GM23248 (cell line): ENCODE measurements around the gene RMP24.

Experiments used
- DNase-seq: peaks from one replicate; pipeline ENCODE4 v3.0.0-alpha.2; 2015
- H2AFZ ChIP-seq: fragments of 200-600 bp; sonication (generic); 2 replicates; pipeline ENCODE4 v1.6.1; 2016; ENCODE audit warnings: antibody characterized with exemption
- H3F3A ChIP-seq: fragments of 200-600 bp; sonication (generic); 2 replicates; pipeline ENCODE4 v1.6.1; 2016; ENCODE audit warnings: mild to moderate bottlenecking, antibody characterized with exemption, mixed run types; ENCODE audit not compliant: insufficient read depth
- H3K27ac ChIP-seq: fragments of 200-600 bp; sonication (generic); 2 replicates; pipeline ENCODE4 v1.5.1; 2016; ENCODE audit warnings: mild to moderate bottlenecking
- H3K27me3 ChIP-seq: fragments of 200-600 bp; sonication (generic); replicated peaks from 2 replicates; pipeline ENCODE4 v1.6.1; 2016; ENCODE audit warnings: mild to moderate bottlenecking; ENCODE audit not compliant: insufficient read depth
- H3K36me3 ChIP-seq: fragments of 200-600 bp; sonication (generic); 2 replicates; pipeline ENCODE4 v1.6.1; 2016; ENCODE audit warnings: low read depth, mild to moderate bottlenecking
- H3K4me1 ChIP-seq: fragments of 200-600 bp; sonication (generic); 2 replicates; pipeline ENCODE4 v1.6.1; 2016; ENCODE audit warnings: mild to moderate bottlenecking; ENCODE audit not compliant: insufficient read depth
- H3K4me2 ChIP-seq: fragments of 200-600 bp; sonication (generic); one replicate; pipeline ENCODE4 v1.6.1; 2016; ENCODE audit warnings: mild to moderate bottlenecking; ENCODE audit not compliant: unreplicated experiment
- H3K4me3 ChIP-seq: fragments of 200-600 bp; sonication (generic); 2 replicates; pipeline ENCODE4 v1.5.1; 2016; ENCODE audit warnings: mild to moderate bottlenecking
- H3K79me2 ChIP-seq: fragments of 200-600 bp; sonication (generic); 2 replicates; pipeline ENCODE4 v1.6.1; 2016; ENCODE audit warnings: mild to moderate bottlenecking; ENCODE audit not compliant: insufficient read depth
- H3K9ac ChIP-seq: fragments of 200-600 bp; sonication (generic); 2 replicates; pipeline ENCODE4 v1.6.1; 2016; ENCODE audit warnings: mild to moderate bottlenecking
- H3K9me2 ChIP-seq: fragments of 200-600 bp; sonication (generic); 2 replicates; pipeline ENCODE4 v1.6.1; 2016; ENCODE audit warnings: mixed run types, mild to moderate bottlenecking, moderate library complexity; ENCODE audit not compliant: insufficient read depth
- H3K9me3 ChIP-seq: fragments of 200-600 bp; sonication (generic); one replicate; pipeline ENCODE4 v1.6.1; 2017; ENCODE audit warnings: low read depth
- H4K20me1 ChIP-seq: fragments of 200-600 bp; sonication (generic); 2 replicates; pipeline ENCODE4 v1.6.0; 2016; ENCODE audit not compliant: insufficient read depth
- EZH2 ChIP-seq: fragments of 200-600 bp; sonication (generic); IDR thresholded peaks from 2 replicates; pipeline ENCODE4 v1.6.1; 2018; ENCODE audit warnings: antibody characterized with exemption, mild to moderate bottlenecking; ENCODE audit not compliant: insufficient read depth, poor library complexity, severe bottlenecking
- EZH2phosphoT487 ChIP-seq: fragments of 200-600 bp; sonication (generic); IDR thresholded peaks from 2 replicates; pipeline ENCODE4 v1.6.1; 2018; ENCODE audit warnings: antibody characterized with exemption, moderate library complexity, mild to moderate bottlenecking, low read depth; ENCODE audit not compliant: insufficient read depth
- WGBS, 2 experiments: methylation state at CpG; one replicate each; pipeline ENCODE4 v1.1.6; 2015 to 2017; ENCODE audit warnings: low lambda C conversion rate in 2 of 2, low coverage in 1 of 2; ENCODE audit errors: missing lambda C conversion rate in 2 of 2; 5-methylcytosine and 5-hydroxymethylcytosine counted together
- in situ Hi-C: fragments of 300-500 bp; cut with MboI; formaldehyde crosslinking; loops from 2 replicates; pipeline ENCODE4 v1.15.0; 2020

The RMP24 gene

GRCh38 chr18:35938562-35938961 lies 33.9 kb upstream of the RMP24 start:
- H3K4me2 ChIP-seq = no peak overlapping the region
- TF ChIP-seq EZH2 (no peak), EZH2phosphoT487 (no peak)
- no peaks in the 10 kb centered on the region for H3F3A ChIP-seq
- no peak overlapping the region for H3K27ac ChIP-seq
- no peaks in the 10 kb centered on the region for H3K36me3 ChIP-seq
- H3K27me3 ChIP-seq = no peaks in the 10 kb centered on the region; the same call in 1 of the 2 replicates
- H3K9me3 ChIP-seq = no peaks in the 10 kb centered on the region
- H3K9me2 ChIP-seq = no peaks in the 10 kb centered on the region
- H4K20me1 ChIP-seq = no peaks in the 10 kb centered on the region
- H2AFZ ChIP-seq = no peak overlapping the region
- in situ Hi-C loops = no loop called here
- H3K79me2 ChIP-seq = no peaks in the 10 kb centered on the region
- no peak overlapping the region for H3K9ac ChIP-seq
- H3K4me1 ChIP-seq = no peaks in the 10 kb centered on the region
- peak; percentile 13 for DNase-seq
- H3K4me3 ChIP-seq = no peak overlapping the region
- 50 to 67% methylated on average over 1 of the region's 1 CpG for WGBS, 2 experiments

DNA sequence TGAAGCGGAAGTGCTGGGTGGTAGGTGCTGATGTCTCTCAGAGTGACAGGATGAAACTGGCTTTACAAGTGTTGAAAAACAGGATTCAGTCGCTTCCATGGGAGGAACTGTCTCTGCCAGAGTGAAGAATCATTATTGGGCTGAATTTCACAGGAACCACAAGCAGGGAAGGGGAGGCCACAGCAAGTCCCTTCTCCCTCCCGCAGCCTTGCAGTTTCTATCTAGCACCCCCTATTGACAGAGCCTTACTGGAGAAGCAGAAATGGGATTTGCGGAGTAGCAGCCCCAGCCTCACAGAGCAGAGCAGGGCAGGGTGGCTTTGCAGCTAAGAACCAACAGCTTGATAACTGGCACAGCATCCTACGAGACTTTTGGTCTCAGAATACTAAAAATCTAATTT lies 33.3 kb upstream of the RMP24 start:
- no peak for TF ChIP-seq EZH2
- no peak for TF ChIP-seq EZH2phosphoT487

GRCh38 chr18:35941299-35941698 lies 31.2 kb upstream of the RMP24 start:
- TF ChIP-seq EZH2phosphoT487 = no peak
- TF ChIP-seq EZH2 = no peak
- H3K27ac ChIP-seq = no peak overlapping the region
- no peaks in the 10 kb centered on the region for H3K79me2 ChIP-seq
- H4K20me1 ChIP-seq = no peaks in the 10 kb centered on the region
- H3K9me3 ChIP-seq = no peaks in the 10 kb centered on the region
- H3K4me2 ChIP-seq = no peak overlapping the region
- no peaks in the 10 kb centered on the region for H3K9me2 ChIP-seq
- H3K4me1 ChIP-seq = no peaks in the 10 kb centered on the region
- no peaks in the 10 kb centered on the region; the same call in none of the 2 replicates for H3K27me3 ChIP-seq
- H2AFZ ChIP-seq = no peak overlapping the region
- DNase-seq = no peak
- H3K36me3 ChIP-seq = no peaks in the 10 kb centered on the region
- H3K9ac ChIP-seq = no peak overlapping the region
- WGBS, 2 experiments = 20 to 21% methylated on average over 6 of the region's 6 CpGs
- H3K4me3 ChIP-seq = no peak overlapping the region
- no peaks in the 10 kb centered on the region for H3F3A ChIP-seq
- in situ Hi-C loops = no loop called here

More for the DNA sequence above, 33.3 kb upstream of the RMP24 start:
- 42 to 46% methylated on average over 5 of the region's 5 CpGs for WGBS, 2 experiments
- DNase-seq = no peak
- H3K36me3 ChIP-seq = no peaks in the 10 kb centered on the region
- no peaks in the 10 kb centered on the region for H3F3A ChIP-seq
- H4K20me1 ChIP-seq = no peaks in the 10 kb centered on the region
- no peaks in the 10 kb centered on the region for H3K4me1 ChIP-seq
- H3K79me2 ChIP-seq = no peaks in the 10 kb centered on the region
- no peaks in the 10 kb centered on the region; the same call in 1 of the 2 replicates for H3K27me3 ChIP-seq
- H3K9ac ChIP-seq = no peak overlapping the region
- no peak overlapping the region for H2AFZ ChIP-seq
- H3K27ac ChIP-seq = no peak overlapping the region
- no peak overlapping the region for H3K4me3 ChIP-seq
- in situ Hi-C loops = no loop called here
- H3K4me2 ChIP-seq = no peak overlapping the region
- no peaks in the 10 kb centered on the region for H3K9me3 ChIP-seq
- no peaks in the 10 kb centered on the region for H3K9me2 ChIP-seq

- H3K27ac ChIP-seq = no peak overlapping the region
- H3K27me3 ChIP-seq = no peaks in the 10 kb centered on the region; the same call in none of the 2 replicates
- no peak overlapping the region for H2AFZ ChIP-seq
- H3K36me3 ChIP-seq = no peaks in the 10 kb centered on the region
- TF ChIP-seq EZH2 (no peak), EZH2phosphoT487 (no peak)
- no peaks in the 10 kb centered on the region for H4K20me1 ChIP-seq
- H3F3A ChIP-seq = no peaks in the 10 kb centered on the region
- no peak overlapping the region for H3K9ac ChIP-seq
- no peak overlapping the region for H3K4me3 ChIP-seq
- H3K9me3 ChIP-seq = no peaks in the 10 kb centered on the region
- no peak overlapping the region for H3K4me2 ChIP-seq
- DNase-seq = no peak
- no peaks in the 10 kb centered on the region for H3K79me2 ChIP-seq
- in situ Hi-C loops = no loop called here
- no peaks in the 10 kb centered on the region for H3K9me2 ChIP-seq
- H3K4me1 ChIP-seq = no peaks in the 10 kb centered on the region
These were observed 30.3 kb upstream of the RMP24 start for GRCh38 chr18:35942133-35942532.

DNA sequence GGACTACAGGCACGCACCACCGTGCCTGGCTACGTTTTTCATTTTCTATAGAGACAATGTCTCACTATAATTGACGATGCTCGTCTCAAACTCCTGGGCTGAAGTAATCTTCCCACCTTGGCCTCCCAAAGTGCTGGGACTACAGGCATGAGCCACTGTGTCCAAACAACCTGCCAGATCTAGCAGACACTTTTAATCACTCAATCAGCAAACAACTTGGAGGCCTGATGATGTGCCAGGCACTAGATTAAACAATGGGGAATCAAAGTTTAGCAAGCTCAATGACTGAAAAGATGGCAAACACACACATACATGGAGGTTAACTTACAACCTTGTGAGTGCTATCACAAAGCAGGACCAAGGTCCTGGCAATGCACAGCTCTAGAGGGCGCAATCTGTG lies 29.8 kb upstream of the RMP24 start:
- H3K27ac ChIP-seq = no peak overlapping the region
- no peak overlapping the region for H3K4me2 ChIP-seq
- TF ChIP-seq EZH2 (no peak), EZH2phosphoT487 (no peak)
- H2AFZ ChIP-seq = no peak overlapping the region
- in situ Hi-C loops = no loop called here
- 58 to 64% methylated on average over 6 of the region's 6 CpGs for WGBS, 2 experiments
- H3K36me3 ChIP-seq = no peaks in the 10 kb centered on the region
- no peaks in the 10 kb centered on the region for H4K20me1 ChIP-seq
- H3F3A ChIP-seq = no peaks in the 10 kb centered on the region
- H3K4me3 ChIP-seq = no peak overlapping the region
- no peaks in the 10 kb centered on the region for H3K9me2 ChIP-seq
- H3K4me1 ChIP-seq = no peaks in the 10 kb centered on the region
- DNase-seq = no peak
- H3K79me2 ChIP-seq = no peaks in the 10 kb centered on the region
- H3K27me3 ChIP-seq = no peaks in the 10 kb centered on the region; the same call in 1 of the 2 replicates
- H3K9me3 ChIP-seq = no peaks in the 10 kb centered on the region
- H3K9ac ChIP-seq = no peak overlapping the region
